ENCODE measurements around the gene DNAH2.
"Not testable (repeated sequence)": the region's sequence is repeated elsewhere in the genome, so short reads cannot be mapped to it uniquely, and the experiment has no call there.

Gene DNAH2

DNA sequence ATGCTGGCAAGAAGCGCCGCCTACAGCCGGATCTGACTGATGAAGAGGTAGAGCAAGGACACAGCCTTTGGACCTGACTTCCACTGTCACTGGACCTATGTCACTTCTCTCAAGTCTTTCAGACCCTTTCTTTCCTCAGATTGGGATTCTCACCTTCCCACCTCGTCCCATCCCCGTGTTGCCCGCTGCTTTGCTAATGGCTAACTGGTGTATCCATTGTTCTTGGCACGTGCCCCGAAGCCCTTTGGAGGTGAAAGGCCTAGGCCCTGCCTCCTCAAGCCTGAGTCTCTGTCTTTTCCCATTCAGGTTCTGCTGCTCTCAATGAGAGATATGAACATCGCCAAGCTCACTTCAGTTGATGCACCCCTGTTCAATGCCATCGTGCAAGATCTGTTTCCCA is 63.2 kb downstream of the DNAH2 start:
- DNase-seq = no peak

DNA sequence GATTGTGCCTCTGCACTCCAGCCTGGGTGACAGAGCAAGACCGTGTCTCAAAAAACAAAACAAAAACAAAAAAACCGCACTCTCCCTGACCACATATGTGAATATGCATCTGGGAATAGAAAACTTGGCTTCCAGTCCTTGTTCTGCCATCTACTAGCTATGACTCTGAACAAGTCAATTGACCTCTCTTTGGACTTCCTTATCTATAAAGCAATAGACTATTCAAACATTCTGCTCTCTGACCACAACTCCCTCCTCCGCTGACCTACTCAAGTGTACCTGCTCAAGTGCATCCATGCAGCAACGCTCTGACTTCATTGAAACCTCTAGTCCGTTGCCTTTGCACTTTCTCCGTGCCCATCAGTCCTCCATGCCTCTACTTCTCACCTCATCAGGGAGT is 63.9 kb downstream of the DNAH2 start:
- no peak for DNase-seq

DNA sequence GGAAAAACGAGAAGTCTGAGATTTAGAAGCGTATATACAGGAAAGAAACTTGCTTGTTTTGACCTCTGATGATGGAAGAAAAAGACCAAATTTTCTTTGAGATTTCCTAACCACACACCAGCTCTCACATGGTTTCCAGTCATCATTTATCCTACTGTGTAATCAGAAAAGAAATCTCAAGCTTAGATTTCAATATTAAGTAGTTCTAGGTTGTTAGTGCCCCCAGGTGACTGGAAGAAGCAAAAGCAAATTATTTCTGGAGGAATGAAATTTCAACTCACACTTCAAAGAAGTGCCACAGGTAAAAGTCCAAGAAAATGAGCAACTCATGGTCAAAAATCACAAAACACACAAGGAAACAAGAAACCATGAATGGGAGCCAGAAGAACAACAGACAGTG is 64.7 kb downstream of the DNAH2 start:
- DNase-seq = peak; percentile 1

DNA sequence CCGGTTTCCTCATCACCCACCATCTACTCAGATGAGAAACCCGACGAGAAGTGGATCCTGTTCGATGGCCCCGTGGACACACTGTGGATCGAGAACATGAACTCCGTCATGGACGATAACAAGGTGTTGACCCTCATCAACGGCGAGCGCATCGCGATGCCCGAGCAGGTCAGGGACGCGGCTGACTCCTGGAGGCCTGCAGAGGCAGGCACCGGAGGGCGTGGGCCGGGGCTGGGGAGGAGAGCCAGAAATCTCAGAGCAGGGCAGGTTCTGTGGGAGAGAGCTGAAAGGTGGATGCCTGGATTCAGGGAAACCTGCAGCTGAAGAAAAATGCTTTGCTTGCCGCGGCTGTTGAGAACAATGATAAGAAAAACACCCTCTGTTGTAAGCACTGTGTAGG is 69.3 kb downstream of the DNAH2 start:
- DNase-seq = no peak

DNA sequence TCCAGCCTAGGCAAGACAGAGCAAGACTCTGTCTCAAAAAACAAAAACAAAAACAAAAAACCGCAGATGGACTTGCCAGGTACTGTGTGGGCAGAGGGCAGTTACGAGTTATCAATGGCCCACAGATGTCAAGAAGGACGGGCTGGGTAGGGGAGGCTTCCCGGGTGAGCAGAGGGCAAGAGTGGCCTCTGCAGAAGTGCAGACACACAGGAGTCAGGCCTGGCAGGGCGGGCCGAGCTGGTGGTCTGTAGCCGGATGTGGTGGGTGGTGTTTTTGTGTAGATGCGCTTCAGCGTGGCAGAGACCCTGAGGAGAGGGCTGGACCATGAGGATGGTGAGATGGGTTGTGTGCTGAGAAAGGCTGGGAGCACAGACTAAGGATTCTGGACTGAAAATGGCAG is 71.6 kb downstream of the DNAH2 start:
- DNase-seq = no peak

DNA sequence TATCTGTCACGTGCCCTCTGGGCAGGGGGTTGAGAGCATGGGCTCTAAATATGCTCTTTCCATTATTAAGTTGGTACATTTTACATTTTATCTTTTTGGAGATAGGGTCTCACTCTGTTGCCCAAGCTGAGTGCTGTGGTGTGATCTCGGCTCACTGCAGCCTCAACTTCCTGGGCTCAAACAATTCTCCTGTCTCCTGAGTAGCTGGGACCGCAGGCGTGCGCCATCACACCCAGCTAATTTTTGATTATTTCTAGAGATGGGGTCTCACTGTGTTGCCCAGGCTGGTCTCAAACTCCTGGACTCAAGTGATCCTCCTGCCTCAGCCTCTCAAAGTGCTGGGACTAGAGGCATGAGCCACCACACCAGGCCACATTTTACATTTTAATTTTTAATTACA is 72.6 kb downstream of the DNAH2 start:
- DNase-seq = no peak

DNA sequence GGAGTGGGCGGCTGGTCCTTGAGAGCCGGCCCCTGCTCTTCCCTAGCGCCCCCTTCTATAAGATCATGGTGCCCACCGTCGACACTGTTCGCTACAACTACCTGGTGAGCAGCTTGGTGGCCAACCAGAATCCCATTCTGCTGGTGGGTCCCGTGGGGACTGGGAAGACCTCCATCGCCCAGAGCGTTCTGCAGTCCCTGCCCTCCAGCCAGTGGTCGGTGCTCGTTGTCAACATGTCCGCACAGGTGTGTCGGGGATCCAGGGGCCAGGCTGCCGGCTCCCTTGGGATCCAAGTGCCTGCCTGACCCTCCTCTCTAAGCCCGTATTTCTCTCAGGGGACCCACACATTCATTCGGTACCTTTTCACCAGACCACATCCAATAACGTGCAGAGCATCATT is 75.1 kb downstream of the DNAH2 start:
- DNase-seq = no peak

DNA sequence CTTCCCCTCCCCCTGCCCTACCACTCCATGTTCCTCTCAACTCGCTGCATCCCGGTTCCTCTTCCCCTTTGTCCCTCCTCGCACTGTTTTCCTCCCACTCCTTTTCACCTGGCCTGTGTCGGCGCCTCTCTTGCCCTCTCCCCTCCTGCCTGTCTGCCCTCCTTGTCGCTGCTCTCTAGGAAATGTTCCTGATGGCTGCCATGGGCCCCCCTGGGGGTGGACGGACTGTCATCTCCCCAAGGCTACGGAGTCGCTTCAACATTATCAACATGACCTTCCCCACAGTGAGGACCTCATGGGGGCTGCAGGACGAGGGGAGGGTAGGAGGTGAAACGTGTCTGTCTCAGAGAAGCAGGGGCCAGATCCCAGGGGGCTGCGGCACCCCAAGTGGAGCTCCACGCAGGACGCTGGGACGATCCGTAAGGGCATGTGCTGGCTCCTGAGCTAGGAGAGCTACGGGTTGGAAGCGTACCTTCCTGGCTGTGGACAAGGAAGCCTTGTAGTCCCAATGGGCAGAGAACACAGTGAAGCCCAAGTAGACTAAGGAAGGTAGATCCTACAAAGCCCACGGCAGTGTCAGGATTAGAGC is 76.6 kb downstream of the DNAH2 start:
- DNase-seq = no peak

DNA sequence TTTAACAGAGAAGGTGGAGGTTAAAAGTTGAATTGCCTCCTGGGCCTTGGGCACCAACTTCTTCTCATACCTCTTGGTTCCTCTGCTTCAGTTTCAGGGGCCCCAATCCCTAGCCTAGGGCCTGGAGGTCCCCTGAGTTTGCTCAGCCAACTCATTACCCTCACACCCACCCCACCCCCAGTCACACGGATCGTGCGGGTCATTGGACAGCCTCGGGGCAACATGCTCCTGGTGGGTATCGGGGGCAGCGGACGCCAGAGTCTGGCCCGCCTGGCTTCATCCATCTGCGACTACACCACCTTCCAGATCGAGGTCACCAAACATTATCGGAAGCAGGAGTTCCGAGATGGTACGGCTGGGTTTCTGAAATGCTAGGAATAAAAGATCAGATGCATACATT is 80.4 kb downstream of the DNAH2 start:
- no peak for DNase-seq

DNA sequence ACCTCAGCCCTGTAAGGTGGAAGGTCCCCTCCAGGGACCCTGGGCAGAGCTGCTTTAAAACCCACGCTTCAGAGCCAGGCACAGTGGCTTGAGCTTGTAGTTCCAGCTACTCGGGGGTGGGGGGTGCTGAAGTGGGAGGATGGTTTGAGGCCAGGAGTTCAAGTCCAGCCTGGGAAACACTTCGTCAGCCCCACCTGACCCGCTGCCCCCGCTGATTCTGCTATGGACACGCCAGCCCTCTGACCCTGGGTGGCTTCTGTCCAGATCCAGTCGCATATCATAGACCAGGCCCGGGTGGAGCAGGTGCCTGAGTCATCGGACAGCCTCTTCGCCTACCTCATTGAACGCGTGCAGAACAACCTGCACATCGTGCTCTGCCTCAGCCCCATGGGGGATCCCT is 81.3 kb downstream of the DNAH2 start:
- no peak for DNase-seq

DNA sequence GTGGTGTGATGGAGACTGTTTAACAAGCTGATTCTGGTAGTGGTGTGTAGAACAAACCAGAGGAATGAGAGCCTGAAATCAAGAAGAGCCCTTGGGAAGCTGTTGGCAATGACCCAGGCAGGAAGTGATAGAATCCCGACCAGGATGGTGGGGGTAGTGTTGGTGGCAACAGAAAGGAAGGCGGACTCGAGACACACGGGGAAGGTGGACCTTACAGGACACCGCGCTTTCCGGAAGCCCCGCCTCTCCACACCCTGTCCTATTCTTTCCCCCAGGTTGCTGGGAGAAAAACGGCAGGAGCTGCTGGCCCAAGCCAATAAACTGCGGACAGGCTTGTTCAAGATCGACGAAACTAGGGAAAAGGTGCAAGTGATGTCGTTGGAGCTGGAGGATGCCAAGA is 86.4 kb downstream of the DNAH2 start:
- no peak for DNase-seq

DNA sequence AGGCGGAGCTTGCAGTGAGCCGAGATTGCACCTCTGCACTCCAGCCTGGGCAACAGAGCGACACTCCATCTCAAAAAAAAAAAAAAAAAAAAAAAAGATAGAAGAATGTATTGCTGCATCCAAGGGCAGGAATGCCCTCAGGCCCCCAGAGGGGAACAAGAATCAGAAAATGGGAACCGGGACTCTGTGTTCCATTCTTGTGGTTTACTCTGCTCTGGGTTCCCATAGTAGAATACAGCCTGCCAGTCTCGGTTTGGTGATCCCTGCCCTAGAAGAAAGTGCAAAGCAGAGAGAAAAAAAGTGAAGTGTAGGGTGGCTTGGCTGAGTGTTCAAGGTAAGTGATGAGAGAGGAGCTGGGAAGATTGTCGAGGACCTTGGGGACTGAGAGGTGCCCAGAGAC is 89.0 kb downstream of the DNAH2 start:
- DNase-seq = no peak

DNA sequence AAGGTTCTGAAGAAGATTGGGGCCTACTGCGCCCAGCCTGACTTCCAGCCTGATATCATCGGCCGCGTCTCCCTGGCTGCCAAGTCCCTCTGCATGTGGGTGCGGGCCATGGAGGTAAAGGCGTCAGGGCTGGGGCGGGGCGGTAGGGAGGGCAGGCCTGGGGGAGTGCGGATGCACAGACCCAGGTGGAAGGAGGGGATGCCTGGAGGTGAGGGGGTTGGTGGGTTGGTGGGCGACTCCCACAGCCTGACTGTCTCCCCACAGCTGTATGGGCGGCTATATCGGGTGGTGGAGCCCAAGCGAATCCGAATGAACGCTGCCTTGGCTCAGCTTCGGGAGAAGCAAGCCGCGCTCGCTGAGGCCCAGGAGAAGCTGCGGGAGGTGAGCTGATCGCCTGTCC is 89.7 kb downstream of the DNAH2 start:
- no peak for DNase-seq

DNA sequence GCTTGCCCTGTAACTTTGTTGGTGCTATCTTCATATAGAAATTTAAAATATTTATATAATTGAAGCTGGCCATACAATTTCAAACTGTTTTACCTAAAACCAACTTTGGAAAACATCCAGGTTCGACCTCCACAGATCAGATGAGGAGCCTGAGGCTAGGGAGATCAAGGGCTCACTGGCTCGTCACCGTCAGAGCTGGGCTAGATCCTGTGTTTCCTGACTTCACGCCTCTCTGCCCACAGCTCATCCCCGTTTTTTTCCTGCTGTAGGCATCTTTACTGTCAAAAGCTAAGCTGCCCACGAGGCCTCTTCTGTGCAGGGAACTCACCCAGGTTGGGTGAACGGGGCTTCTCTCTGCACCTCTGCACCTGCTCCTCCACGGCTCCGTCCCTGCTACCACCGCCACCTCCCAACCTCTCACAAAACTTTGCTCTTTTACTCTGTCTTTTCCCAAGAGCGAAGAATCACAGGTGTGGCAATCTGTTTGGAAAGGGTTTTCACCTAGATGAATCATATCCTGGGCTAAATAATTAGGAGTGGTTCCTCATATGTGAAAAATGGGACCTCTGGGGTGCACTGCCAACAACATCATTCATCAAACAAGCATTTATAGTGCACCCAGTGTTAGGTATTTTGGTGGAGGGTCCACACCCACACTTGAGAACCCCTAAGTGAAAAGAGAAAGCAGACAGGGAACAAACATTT is 91.7 kb downstream of the DNAH2 start:
- DNase-seq = no peak

DNA sequence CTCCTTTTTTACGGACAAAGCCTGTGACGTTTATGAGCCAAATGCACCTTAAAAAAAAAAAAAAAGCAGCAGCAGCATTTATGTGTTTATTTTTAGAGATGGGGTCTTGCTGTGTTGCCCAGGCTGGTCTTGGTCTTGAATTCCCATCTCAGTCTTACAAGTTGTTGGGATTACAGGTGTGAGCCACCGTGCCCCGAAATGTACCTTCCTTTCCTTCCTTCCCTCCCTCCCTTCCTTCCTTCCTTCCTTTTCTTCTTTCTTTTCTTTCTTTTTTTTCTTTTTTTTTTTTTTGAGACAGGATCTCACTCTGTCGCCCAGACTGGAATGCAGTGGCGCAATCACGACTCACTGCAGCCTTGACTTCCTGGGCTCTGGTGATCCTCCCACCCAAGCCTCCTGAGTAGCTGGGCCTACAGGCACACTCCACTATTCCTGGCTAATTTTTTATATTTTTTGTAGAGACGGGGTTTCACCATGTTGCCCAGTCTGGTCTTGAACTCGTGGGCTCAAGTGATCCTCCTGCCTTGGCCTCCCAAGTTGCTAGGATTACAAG is 92.3 kb downstream of the DNAH2 start:
- DNase-seq = not testable (repeated sequence)

DNA sequence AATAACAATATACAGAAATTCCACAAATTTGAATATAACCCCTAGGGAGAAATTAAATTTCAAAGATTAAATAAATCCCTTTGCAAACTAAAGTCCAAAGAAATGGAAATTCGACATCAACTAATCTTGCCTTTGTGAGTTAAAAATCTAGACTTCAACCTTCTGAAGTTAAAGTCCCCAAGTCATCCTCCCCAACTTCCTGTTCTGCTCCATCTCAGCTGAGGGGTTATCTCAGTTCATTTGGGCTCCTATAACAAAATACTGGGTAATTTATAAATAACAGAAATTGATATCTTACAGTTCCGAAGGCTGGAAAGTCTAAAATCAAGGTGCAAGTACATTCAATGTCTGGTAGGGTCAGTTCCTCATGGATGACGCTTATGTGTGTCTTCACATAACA is 93.7 kb downstream of the DNAH2 start:
- DNase-seq = no peak

DNA sequence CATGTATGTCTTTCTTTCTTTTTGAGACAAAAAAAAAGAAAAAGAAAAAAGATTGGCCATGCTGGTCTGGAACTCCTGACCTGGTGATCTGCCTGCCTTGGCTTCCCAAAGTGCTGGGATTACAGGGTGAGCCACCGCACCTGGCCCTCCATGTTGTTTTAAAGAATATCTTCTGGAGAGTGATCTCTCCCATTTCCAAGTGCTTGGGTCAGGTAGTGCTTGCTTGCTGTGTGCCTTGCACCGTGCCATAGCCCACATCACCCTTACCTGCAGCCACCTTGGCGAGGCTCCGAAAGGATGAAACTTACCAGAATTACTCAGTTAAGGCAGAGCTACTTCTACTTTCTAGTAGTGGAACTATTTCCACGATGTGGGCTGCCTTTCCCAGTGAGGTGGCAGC is 97.4 kb downstream of the DNAH2 start:
- DNase-seq = no peak

DNA sequence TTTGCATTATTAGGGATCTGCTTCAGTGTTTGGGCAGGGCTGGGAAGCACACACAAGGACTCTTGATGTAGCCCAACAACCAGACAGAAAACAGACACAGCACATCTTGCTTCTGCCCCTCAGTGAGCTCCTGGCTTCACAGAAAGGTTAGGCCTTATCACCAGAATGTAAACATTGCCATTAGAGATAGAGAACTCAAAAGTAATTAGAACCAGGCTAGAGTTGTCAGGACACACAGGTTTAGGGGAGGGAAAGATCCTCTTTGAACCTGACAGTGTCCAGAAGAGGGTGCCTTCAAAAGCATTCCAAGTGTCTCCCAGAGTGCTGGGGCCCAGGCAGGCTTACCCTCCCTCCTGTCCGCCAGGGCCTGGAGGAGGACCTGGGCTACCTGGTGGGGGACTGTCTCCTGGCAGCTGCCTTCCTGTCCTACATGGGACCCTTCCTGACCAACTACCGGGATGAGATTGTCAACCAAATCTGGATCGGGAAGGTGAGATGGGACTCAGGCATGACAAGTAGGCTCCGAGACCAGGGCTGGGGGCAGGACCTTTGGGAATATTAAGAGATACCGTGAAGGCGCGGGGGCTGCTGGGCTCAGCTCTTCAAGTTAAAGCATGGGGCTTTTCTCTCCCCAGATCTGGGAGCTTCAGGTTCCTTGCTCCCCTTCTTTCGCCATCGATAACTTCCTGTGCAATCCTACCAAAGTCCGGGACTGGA is 99.5 kb downstream of the DNAH2 start:
- DNase-seq = no peak

DNA sequence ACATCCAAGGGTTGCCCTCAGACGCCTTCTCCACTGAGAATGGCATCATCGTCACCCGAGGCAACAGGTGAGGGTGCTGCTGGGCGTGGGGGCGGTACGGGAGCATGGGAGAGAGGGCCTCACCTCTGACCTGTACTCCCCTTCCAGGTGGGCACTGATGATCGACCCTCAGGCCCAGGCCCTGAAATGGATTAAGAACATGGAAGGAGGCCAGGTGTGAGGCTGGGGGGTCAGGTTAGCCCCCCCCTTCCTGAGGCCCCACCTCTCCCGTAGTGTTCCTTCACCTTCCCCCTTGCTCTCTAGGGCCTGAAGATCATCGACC is 100.1 kb downstream of the DNAH2 start:
- DNase-seq = no peak

DNA sequence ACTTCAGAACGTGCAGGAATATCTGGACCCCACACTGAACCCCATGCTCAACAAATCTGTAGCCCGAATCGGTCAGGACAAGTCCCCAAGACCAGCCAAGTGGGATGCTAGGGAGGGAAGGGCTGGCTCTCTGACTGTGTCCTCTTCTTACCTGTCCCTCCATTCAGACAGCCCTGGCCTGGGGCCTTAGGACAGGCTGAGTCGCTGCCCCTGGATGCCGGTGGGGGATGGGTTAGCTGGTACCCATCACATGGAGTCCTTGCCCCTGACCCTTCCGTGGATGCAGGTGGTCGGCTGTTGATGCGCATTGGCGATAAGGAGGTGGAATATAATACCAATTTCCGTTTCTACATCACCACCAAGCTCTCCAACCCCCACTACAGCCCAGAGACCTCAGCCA is 100.5 kb downstream of the DNAH2 start:
- no peak for DNase-seq

DNA sequence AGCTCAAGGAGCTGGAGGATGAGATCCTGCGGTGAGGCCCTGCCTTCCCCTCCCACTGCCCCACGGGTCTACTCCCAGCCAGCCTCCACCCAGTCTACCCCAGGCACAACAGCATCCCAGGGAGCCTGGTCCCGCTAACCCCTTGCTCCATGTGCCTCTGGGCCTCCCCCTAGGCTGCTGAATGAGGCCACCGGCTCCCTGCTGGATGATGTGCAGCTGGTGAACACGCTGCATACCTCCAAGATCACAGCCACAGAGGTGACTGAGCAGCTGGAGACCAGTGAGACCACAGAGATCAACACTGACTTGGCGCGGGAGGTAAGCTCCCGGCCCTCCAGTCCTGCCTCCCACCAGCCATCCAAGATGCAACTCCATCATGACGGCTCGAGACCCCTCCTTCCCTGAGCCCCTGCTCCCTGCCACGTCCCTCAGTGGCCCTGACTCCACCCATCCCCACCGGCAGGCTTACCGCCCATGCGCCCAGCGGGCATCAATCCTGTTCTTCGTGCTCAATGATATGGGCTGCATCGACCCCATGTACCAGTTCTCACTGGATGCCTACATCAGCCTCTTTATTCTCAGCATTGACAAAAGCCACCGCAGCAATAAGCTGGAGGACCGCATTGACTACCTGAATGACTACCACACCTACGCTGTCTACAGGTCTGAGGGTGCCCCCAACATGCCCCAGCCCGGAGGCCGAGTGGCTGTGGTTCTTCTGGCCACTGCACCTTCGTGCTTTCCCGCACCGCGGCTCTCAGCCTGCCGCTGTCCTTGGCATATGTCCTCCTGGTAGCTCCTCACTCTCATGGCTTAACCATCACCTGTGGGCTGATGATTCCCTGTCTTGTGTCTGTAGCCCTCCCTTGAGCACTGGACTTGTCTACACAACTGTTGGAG is 101.5 kb downstream of the DNAH2 start:
- no peak for DNase-seq

DNA sequence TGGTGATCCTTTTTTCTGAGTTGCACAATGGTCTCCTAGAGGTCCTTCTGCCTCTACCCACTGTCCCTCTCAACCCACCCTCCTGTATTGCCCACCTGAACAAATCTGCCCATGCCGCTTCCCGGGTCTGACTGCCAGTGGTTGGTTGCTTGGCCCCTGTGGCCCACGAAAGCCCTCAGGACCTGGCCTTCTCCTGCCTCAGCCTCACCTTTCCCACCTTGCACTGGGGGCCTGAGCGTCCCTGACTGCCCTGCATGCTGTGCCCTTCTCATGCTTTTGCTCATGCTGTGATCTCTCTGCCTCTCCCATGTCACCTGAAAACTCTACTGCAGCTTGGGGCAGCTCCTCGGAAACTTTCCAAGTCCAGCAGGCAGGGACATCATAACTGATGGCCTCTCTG is 102.7 kb downstream of the DNAH2 start:
- DNase-seq = no peak

DNA sequence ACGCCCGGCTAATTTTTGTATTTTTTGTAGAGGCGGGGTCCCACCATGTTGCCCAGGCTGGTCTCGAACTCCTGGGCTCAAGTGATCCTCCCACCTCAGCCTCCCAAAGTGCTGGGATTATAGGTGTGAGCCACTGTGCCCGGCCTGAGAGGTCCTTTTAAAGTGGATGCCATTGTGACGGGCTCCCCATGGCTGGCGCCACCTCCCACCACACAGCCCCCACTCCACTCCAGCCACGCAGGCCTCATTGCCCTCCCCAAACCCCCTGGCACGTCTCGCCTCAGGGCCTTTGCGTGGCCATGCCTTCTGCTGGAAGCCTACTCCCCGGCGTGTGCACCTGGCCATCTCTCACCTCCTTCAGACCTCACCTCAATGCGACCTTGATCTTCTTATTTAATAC is 104.6 kb downstream of the DNAH2 start:
- DNase-seq = no peak
